Measurements from ENCODE around the gene RIN2. TPM values are rescaled to one million over a fixed set of nuclear protein-coding genes. Genes with fewer than 3 reads are reported as not detected.

The RIN2 gene
- total and polyA plus RNA-seq, 9 of the 15 experiments (the other 6 are each of a cell fraction or from before 2014, with no cell fraction given) = 0.09 TPM; not detected in 8

DNA sequence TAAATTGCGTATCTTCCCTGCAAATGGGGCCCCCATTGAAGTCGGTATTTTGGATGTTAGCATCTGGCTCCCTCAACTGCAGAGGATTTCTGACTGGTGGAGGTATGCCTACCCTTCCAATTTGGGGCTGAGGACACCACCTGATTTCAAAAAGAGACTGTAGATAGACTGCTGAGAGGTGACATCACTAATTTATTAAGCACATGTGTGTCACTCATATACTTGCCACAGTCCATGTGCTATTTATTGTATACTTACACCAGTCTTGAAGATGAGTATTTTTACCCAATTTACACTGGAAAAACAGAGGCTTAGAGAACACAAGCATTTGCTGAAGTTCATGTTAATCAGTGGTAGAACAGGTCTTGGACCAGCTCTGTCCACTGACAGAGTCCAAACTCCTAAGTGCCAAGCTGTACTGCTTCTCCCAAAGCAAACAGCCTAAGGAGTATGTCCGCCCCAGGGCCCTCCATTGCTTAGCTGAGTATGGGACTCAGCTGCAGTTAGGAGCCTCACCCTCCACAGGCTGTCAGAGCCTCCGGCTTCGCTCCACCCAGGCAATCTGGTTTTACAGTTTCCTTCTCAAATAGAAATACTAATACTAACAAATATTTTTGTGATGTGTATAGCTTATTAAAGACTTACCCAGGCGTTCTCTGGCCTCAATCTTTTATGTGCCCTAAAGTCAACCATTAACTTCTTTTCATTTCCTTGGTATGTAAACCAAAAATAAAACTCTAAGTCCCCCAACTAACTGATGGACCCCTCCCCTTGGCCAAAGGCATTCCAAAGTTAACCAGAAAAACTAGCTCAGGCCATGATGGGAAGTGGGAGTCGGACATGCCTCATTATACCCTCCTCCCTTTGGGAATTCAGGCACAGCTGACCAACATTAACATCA, 17.5 kb downstream of the RIN2 start (continued):
- TF ChIP-seq, protein P1, sequence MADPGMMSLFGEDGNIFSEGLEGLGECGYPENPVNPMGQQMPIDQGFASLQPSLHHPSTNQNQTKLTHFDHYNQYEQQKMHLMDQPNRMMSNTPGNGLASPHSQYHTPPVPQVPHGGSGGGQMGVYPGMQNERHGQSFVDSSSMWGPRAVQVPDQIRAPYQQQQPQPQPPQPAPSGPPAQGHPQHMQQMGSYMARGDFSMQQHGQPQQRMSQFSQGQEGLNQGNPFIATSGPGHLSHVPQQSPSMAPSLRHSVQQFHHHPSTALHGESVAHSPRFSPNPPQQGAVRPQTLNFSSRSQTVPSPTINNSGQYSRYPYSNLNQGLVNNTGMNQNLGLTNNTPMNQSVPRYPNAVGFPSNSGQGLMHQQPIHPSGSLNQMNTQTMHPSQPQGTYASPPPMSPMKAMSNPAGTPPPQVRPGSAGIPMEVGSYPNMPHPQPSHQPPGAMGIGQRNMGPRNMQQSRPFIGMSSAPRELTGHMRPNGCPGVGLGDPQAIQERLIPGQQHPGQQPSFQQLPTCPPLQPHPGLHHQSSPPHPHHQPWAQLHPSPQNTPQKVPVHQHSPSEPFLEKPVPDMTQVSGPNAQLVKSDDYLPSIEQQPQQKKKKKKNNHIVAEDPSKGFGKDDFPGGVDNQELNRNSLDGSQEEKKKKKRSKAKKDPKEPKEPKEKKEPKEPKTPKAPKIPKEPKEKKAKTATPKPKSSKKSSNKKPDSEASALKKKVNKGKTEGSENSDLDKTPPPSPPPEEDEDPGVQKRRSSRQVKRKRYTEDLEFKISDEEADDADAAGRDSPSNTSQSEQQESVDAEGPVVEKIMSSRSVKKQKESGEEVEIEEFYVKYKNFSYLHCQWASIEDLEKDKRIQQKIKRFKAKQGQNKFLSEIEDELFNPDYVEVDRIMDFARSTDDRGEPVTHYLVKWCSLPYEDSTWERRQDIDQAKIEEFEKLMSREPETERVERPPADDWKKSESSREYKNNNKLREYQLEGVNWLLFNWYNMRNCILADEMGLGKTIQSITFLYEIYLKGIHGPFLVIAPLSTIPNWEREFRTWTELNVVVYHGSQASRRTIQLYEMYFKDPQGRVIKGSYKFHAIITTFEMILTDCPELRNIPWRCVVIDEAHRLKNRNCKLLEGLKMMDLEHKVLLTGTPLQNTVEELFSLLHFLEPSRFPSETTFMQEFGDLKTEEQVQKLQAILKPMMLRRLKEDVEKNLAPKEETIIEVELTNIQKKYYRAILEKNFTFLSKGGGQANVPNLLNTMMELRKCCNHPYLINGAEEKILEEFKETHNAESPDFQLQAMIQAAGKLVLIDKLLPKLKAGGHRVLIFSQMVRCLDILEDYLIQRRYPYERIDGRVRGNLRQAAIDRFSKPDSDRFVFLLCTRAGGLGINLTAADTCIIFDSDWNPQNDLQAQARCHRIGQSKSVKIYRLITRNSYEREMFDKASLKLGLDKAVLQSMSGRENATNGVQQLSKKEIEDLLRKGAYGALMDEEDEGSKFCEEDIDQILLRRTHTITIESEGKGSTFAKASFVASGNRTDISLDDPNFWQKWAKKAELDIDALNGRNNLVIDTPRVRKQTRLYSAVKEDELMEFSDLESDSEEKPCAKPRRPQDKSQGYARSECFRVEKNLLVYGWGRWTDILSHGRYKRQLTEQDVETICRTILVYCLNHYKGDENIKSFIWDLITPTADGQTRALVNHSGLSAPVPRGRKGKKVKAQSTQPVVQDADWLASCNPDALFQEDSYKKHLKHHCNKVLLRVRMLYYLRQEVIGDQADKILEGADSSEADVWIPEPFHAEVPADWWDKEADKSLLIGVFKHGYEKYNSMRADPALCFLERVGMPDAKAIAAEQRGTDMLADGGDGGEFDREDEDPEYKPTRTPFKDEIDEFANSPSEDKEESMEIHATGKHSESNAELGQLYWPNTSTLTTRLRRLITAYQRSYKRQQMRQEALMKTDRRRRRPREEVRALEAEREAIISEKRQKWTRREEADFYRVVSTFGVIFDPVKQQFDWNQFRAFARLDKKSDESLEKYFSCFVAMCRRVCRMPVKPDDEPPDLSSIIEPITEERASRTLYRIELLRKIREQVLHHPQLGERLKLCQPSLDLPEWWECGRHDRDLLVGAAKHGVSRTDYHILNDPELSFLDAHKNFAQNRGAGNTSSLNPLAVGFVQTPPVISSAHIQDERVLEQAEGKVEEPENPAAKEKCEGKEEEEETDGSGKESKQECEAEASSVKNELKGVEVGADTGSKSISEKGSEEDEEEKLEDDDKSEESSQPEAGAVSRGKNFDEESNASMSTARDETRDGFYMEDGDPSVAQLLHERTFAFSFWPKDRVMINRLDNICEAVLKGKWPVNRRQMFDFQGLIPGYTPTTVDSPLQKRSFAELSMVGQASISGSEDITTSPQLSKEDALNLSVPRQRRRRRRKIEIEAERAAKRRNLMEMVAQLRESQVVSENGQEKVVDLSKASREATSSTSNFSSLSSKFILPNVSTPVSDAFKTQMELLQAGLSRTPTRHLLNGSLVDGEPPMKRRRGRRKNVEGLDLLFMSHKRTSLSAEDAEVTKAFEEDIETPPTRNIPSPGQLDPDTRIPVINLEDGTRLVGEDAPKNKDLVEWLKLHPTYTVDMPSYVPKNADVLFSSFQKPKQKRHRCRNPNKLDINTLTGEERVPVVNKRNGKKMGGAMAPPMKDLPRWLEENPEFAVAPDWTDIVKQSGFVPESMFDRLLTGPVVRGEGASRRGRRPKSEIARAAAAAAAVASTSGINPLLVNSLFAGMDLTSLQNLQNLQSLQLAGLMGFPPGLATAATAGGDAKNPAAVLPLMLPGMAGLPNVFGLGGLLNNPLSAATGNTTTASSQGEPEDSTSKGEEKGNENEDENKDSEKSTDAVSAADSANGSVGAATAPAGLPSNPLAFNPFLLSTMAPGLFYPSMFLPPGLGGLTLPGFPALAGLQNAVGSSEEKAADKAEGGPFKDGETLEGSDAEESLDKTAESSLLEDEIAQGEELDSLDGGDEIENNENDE (IDR thresholded peaks at IDR 0.05; ENCODE audit: low read depth, low read length) = no peak
- TF ChIP-seq ZNF3 (CRISPR knock-in tag; IDR thresholded peaks at IDR 0.05) (no peak), STAT6 (CRISPR knock-in tag; IDR thresholded peaks at IDR 0.05) (no peak), POLR3G (IDR thresholded peaks at IDR 0.05; ENCODE audit: extremely low read depth, insufficient read length, insufficient replicate concordance) (no peak), RFX1 (IDR thresholded peaks at IDR 0.05) (no peak), ZBTB17 (CRISPR knock-in tag; IDR thresholded peaks at IDR 0.05) (no peak)
- TF ChIP-seq, protein P2, sequence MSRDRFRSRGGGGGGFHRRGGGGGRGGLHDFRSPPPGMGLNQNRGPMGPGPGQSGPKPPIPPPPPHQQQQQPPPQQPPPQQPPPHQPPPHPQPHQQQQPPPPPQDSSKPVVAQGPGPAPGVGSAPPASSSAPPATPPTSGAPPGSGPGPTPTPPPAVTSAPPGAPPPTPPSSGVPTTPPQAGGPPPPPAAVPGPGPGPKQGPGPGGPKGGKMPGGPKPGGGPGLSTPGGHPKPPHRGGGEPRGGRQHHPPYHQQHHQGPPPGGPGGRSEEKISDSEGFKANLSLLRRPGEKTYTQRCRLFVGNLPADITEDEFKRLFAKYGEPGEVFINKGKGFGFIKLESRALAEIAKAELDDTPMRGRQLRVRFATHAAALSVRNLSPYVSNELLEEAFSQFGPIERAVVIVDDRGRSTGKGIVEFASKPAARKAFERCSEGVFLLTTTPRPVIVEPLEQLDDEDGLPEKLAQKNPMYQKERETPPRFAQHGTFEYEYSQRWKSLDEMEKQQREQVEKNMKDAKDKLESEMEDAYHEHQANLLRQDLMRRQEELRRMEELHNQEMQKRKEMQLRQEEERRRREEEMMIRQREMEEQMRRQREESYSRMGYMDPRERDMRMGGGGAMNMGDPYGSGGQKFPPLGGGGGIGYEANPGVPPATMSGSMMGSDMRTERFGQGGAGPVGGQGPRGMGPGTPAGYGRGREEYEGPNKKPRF (IDR thresholded peaks at IDR 0.05; ENCODE audit: low read depth, low read length) = no peak
